Erythroblast (primary cell): ENCODE measurements around the gene MOB1B.
"Not testable (repeated sequence)": the region's sequence is repeated elsewhere in the genome, so short reads cannot be mapped to it uniquely, and the experiment has no call there.

Experiments used
- DNase-seq, 2 experiments: peaks; one replicate each; lab custom pipeline; 2025; lab: John Stamatoyannopoulos, UW
- GATA1 ChIP-seq: IDR thresholded peaks from 2 replicates; pipeline ENCODE4 v1.6.1; 2011; ENCODE audit warnings: low read depth, mild to moderate bottlenecking, control low read depth, low read length, moderate library complexity
- POLR2A ChIP-seq: IDR thresholded peaks from 2 replicates; pipeline ENCODE4 v1.6.1; 2011; ENCODE audit warnings: mild to moderate bottlenecking, low read length

The MOB1B gene

GRCh38 chr4:71020611-71021010, 118.4 kb downstream of the MOB1B start:
- no peak for DNase-seq
- no peak for TF ChIP-seq GATA1
- TF ChIP-seq POLR2A, result no peak

DNA sequence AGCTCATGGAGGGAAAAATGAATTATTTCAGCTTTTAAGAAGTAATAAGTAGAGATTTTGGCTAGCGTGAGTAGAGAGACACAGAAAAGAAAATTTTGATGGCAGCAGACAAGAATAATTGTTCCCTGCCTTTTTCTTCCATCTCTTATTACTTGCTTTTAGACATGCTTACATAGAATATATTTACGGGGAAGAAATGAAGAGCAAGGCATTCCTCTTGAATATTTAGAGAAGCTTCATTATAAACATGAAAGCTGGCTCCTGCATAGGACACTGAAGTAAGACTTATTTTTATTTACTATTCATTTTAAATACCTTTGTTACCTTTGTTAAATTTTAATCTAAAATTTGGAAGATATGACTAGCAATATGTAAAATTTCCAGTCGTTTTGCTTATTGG, 123.5 kb downstream of the MOB1B start:
- TF ChIP-seq POLR2A, result no peak
- TF ChIP-seq GATA1, result no peak
- DNase-seq, result no peak

GRCh38 chr4:71026086-71026485, 123.9 kb downstream of the MOB1B start:
- peak; percentile 76 to 87 for DNase-seq
- TF ChIP-seq GATA1 (no peak), POLR2A (no peak)

GRCh38 chr4:71027611-71028010, 125.4 kb downstream of the MOB1B start:
- no peak for DNase-seq
- TF ChIP-seq POLR2A (no peak), GATA1 (no peak)

GRCh38 chr4:71029504-71029903, 127.3 kb downstream of the MOB1B start:
- DNase-seq, result no peak
- TF ChIP-seq POLR2A (no peak), GATA1 (no peak)

GRCh38 chr4:71032106-71032505, 129.9 kb downstream of the MOB1B start:
- DNase-seq, result not testable (repeated sequence)
